HG02642 (cell line): ENCODE results near the gene P2RY6.

Source experiments
- ATAC-seq: cut with Tn5 transposase; IDR thresholded peaks from one replicate; pipeline ENCODE4 v1.9.1; 2021; ENCODE audit warnings: mild to moderate bottlenecking; ENCODE audit not compliant: unreplicated experiment, poor library complexity

Gene P2RY6

DNA sequence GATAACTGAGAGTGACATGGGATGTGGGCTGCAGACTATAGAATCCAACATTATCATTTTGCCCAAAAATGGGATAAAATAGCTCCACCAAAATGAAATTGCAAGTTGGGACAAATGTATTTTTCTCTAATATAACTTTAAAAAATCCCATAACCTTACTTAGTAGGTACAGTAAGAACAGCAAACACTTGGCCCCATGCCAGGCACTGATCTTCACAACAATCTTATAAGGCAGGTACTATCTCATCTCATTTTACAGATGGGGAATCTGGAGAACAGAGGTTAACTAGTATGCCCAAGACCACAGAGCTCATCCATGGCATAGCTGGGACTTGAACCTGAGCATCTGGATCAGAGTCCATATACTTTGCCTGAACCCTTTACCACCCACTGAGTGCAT is 22.5 kb downstream of the P2RY6 start:
- no peak for ATAC-seq

DNA sequence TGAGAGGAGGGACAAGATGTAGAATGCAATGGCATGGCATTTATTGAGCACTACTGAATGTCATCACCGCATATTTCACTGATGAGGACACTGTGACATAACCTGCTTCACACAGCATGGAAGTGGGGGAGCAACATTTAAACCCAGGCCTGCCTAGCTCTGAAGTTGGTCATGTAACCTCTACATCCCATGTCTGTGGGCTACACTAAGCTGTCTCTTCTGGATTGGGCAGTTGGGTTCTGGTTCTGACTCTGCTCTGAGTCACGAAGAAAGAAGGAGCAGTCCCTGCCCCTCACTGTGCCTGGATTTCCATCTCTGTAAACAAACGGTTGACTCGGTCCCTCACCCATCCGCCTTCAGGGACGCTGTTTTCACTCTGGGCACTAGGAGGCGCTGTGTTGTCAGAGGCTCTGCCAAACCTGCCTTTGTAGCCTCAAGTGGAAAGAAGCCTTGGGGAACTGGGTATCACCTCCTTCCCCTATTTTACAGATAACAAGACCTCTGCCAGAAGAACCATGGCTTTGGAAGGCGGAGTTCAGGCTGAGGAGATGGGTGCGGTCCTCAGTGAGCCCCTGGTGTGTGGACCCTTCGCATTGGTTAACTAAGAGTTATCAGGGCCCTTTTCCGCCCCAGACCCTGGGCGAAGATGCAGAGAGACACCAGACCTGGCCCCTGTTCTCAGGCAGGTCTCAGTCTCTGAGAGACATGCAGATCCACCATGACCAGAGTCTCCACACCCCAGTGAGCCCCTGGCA is 23.3 kb downstream of the P2RY6 start:
- no peak for ATAC-seq

DNA sequence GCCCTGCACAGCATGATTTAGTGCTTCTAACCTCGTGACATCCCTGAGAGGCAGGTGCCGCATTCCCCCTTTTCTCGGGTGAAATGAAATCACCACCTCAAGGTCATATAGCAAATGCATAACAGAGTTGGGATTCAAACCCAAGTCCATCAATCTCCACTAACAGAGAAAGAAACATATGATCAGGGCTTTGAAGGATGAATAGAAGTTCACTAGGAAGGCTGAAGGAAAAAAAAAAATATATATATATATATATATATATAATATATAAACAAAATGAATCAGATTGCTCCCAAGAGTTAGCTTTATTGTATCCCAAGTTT is 23.8 kb downstream of the P2RY6 start:
- no peak for ATAC-seq

DNA sequence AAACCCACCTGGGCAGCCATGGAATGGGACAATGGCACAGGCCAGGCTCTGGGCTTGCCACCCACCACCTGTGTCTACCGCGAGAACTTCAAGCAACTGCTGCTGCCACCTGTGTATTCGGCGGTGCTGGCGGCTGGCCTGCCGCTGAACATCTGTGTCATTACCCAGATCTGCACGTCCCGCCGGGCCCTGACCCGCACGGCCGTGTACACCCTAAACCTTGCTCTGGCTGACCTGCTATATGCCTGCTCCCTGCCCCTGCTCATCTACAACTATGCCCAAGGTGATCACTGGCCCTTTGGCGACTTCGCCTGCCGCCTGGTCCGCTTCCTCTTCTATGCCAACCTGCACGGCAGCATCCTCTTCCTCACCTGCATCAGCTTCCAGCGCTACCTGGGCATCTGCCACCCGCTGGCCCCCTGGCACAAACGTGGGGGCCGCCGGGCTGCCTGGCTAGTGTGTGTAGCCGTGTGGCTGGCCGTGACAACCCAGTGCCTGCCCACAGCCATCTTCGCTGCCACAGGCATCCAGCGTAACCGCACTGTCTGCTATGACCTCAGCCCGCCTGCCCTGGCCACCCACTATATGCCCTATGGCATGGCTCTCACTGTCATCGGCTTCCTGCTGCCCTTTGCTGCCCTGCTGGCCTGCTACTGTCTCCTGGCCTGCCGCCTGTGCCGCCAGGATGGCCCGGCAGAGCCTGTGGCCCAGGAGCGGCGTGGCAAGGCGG is 24.5 kb downstream of the P2RY6 start:
- ATAC-seq, result no peak

DNA sequence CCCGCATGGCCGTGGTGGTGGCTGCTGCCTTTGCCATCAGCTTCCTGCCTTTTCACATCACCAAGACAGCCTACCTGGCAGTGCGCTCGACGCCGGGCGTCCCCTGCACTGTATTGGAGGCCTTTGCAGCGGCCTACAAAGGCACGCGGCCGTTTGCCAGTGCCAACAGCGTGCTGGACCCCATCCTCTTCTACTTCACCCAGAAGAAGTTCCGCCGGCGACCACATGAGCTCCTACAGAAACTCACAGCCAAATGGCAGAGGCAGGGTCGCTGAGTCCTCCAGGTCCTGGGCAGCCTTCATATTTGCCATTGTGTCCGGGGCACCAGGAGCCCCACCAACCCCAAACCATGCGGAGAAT is 25.1 kb downstream of the P2RY6 start:
- ATAC-seq, result no peak

DNA sequence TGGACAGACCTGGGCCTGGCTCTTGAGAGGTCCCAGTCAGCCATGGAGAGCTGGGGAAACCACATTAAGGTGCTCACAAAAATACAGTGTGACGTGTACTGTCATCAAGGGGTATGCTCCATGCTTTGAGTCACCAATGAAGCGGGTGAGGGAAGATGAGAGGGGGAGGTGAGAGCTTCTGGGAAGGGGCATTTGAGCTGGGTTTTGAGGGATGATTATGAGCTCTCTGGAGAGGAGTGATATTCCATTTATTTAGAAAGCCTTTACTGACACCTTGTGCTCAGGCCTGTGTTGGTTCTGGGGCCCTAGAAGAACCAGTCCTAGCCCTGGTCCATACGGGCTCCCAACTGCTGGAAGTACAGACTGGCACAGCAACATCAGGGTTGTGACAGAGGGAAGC is 25.6 kb downstream of the P2RY6 start:
- no peak for ATAC-seq

DNA sequence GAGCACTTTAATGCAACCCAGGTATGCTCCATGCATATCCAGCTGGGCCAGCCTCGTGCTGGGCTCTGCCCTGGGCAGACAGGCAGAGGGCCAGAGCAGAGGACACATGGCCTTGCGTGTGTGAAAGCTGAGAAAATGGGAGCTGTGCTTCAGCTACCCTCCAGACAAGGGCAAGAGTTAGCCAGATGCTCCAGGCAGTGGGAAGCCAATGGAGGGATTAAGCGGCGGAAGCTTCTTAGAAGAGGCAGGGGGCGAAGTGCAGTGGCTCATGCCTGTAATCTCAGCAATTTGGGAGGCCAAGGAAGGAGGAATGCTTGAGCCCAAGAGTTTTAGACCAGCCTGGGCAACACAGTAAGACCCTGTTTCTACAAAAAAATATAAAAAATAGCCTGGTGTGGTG is 26.1 kb downstream of the P2RY6 start:
- ATAC-seq, result no peak

DNA sequence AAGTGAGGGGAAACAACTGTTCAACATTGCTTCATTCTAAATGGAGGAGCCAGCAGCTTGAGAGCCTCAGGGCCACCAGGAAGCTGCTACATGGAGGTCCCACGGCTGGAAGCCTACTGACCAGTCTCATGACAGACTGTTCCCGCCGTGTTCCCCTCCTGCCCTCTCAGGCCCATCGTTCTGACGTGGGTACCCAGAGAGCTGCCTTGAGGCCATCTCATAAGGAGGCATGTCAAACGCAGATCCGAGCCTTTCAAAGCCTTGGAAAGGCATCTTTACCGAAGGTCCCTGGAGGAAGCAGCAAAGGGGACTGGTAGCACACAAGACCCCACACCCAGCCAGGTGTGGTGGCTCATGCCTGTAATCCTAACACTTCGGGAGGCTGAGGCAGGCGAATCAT is 27.6 kb downstream of the P2RY6 start:
- ATAC-seq, result no peak

DNA sequence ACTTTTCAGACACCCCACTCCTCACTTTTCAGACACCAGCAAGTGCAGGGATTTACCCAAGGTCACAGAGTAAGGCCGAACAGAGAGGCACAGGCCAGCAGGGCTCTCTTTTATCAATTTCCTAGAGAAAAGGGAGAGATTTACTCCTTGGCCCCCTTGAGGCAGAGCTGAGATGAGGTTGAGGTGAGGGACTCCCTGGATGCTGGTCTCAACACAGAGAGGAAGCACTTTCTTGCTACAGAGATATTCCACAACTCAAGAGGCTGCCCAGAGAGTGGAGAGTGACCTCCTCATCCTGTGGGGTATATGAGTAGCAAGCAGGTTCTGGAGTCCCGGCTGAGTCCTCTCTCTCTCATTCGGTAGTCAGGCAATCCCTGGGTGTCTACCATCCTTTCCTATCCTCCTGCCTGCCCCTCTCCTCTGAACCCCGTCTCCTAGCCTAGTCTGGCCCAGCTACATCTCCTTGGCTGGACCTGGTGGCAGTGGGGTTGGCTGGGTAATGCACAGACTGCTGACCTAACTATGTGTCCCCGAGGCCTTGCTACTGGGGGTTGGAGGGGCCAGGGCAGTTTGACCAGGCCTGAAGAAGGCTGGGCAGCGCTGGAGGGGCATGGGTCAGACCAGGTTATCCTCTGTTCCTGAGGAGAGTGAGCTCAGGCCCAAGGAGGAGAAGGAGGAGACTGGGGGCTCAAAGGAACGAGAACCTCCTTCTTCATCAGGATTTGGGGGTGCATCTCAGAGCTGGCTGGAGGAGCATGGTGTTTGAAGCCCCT is 34.1 kb downstream of the P2RY6 start:
- no peak for ATAC-seq

DNA sequence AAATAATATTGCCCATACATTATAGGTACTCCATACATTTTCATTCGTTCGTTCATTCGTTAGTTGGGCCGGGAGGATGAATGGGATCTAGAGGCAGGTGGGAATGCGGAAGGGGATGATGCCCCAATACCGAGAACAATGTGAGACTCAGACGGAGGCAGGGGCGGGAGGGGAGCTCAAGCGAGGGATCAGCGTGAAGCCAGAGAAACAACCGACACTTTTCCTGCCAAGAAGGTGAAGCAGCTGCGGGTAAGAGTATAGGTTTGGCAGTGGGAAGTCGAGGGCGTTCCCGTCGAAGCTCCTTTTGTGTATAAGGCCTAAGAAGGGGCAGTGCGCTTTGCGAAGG is 34.8 kb downstream of the P2RY6 start:
- ATAC-seq, result no peak

DNA sequence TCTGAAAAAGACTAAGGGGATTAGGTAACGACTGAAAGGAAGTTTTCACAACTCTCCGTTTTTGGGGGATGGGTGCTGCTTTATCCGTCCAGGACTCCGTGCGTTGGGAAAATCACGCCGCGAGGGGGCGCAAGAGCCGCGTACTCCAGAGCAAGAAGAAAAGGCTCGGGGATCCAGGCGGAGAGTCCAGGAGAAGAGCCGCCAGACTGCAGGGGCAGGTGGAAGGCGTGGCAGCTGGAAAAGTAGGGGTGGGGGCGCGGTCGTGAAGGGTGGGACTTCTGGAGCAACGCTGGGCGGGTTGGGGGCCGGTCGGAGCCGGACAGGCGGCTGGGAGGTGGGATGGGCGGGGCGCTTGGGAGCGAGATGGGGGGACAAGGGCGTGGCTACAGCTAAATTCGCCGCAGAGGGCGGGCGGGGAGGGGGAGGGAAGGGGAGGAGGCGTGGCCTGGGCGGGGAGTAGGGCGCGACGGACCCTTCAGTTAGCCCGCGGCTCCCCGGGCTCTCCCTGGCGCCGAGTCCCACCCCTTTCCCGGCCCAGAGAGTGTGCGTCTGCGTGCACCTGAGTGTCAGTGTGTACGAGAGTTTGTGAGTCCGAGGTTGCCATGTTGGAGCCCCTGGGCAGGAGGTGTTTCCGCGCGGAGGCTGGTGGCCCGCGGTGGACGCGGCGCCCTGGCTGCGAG is 35.3 kb downstream of the P2RY6 start:
- ATAC-seq, result peak; percentile 61

DNA sequence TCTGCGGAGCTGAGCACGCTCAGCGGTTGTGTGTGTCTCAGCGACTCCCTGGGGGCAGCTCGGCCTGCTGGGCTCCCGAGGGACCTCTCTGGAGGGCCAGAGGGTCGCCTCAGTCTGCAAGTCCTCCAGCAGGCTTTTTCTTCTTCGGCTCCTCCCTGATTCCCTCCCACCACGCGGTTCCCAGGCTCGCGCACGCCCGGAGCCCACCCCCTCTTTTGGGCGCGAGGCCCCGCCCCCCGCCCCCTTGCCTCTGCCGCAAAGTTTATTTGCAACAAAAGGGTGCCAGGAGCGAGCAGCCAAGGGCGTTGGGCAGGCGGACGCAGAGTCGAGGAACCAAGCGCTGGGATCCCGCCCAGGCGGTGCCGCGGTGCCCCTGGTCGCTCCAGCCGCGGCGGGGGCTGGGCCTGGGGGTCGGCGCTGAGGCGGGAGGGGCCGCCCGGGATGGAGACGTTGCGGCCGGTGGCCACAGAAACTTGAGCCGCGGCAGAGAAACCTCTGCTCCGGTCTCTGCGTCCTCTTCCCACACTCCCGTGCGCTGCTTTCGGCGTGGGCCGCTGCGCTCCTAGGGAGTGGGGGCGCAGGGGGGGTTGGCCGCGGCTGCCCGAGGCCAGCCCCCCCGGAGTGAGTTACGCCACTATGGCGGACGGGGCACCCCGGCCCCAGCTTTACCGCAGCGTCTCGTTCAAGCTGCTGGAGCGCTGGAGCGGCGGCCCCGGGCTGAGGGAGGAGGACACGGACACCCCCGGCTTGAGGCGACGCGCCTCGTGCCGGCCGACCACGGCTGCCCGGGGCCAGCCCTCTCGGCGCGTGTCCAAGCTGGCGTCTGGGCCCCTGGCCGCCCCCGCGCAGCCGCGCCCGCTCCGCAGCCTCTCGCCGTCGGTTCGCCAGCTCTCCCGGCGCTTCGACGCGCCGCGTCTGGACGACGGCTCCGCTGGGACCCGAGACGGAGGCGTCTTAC is 36.1 kb downstream of the P2RY6 start, which contains the start of gene ARHGEF17:
Gene ARHGEF17, plus strand, starts transcription at position 274 of the 958 bp plus-strand sequence. Its CDS starts 363 bp downstream, at position 637.
- ATAC-seq, result peak; percentile 30

DNA sequence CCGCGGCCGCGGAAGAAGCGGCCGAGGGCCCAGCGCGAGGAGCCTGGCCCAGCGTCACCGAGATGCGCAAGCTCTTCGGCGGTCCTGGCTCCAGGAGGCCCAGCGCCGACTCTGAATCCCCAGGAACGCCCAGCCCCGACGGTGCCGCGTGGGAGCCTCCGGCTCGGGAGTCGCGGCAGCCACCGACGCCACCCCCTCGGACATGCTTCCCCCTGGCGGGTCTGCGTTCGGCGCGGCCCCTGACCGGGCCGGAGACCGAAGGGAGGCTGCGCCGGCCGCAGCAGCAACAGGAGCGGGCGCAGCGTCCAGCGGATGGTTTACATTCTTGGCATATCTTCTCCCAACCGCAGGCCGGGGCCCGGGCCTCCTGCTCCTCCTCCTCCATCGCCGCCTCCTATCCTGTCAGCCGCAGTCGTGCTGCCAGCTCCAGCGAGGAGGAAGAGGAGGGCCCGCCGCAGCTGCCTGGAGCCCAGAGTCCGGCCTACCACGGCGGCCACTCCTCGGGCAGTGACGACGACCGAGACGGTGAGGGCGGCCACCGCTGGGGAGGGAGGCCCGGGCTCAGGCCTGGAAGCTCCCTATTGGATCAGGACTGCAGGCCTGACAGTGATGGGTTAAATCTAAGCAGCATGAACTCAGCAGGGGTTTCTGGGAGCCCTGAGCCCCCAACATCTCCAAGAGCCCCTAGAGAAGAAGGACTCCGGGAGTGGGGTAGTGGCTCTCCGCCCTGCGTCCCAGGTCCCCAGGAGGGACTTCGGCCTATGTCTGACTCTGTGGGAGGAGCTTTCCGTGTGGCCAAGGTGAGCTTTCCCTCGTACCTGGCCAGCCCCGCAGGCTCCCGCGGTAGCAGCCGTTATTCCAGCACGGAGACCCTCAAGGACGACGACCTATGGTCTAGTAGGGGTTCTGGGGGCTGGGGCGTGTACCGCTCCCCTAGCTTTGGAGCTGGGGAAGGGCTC is 37.1 kb downstream of the P2RY6 start:
- no peak for ATAC-seq

DNA sequence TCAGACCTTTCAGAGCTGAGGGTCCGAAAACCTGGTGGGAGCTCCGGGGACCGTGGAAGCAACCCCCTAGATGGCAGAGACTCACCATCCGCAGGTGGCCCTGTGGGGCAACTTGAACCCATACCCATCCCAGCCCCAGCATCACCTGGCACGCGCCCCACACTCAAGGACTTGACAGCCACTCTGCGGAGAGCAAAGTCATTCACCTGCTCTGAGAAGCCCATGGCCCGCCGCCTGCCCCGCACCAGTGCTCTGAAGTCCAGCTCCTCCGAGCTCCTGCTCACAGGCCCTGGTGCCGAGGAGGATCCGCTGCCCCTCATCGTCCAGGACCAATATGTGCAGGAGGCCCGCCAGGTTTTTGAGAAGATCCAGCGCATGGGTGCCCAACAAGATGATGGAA is 37.9 kb downstream of the P2RY6 start:
- no peak for ATAC-seq

DNA sequence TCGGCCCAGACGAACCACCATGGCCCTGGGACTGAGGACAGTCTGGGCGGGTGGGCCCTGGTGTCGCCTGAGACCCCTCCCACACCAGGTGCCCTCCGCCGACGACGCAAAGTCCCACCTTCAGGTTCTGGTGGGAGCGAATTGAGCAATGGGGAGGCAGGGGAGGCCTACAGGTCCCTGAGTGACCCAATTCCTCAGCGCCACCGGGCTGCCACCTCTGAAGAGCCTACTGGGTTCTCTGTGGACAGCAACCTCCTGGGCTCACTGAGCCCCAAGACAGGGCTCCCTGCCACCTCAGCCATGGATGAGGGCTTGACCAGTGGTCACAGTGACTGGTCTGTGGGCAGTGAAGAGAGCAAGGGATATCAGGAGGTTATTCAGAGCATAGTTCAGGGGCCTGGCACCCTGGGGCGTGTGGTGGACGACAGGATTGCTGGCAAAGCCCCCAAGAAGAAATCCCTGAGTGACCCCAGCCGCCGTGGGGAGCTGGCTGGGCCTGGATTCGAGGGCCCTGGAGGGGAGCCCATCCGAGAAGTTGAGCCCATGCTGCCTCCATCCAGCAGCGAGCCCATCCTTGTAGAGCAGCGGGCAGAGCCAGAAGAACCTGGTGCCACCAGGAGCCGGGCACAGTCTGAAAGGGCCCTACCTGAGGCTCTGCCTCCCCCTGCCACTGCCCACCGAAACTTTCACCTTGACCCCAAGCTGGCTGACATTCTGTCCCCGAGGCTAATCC is 38.7 kb downstream of the P2RY6 start:
- ATAC-seq, result no peak

DNA sequence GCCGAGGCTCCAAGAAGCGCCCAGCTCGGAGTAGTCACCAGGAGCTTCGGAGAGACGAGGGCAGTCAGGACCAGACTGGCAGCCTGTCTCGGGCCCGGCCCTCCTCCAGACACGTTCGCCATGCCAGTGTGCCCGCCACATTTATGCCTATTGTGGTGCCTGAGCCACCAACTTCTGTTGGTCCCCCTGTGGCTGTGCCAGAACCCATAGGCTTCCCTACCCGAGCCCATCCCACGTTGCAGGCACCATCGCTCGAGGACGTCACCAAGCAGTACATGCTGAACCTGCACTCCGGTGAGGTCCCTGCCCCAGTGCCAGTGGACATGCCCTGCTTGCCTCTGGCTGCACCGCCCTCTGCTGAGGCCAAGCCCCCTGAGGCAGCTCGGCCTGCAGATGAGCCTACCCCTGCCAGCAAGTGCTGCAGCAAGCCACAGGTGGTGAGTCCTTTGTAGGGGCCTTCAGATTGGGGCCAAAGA is 39.3 kb downstream of the P2RY6 start:
- no peak for ATAC-seq

DNA sequence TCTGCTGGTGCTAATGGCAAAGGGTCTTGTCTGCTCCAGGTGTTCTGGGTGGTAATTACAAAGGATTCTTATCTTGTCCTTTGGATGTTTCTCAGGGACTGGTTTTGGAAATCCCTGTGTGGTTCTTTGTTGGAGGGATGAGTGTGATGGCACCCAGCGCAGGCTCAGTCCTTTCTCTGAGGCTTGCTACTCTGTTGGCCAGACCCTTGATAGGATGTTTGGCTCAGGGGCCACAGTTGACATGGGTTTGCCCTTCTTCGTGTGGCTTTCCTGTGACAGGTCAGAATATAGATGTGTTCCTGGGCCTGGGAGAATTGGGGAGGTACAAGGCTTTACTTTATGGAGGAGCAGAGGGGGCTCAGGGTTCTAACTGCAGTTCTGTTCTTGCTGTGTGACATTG is 39.9 kb downstream of the P2RY6 start:
- no peak for ATAC-seq

DNA sequence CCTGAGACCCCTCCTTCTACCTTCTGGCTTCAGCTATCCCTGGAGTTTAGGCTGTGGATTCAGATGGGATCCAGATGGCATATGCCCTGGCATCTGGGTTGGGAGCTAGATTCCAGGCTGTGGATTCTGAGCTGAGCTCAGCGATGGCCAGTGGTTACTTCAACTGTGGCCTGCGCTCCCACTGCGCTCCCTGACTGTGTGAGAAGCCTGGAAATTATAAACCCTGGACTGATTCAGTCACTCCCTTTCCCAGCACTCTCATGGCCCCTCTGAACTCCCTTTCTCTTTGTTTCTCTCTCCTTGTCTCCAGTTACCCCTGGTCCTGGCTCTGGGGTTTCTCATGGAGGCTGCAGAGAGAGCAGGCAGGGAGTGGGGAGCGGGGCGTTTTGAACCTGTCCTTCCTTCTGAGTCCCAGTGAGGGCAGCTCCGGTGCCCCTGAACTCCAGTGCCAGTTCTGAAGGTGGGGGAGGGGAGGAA is 40.8 kb downstream of the P2RY6 start:
- ATAC-seq, result no peak
